SK-N-SH treated with all-trans-retinoic acid at 6 μM for 48 hours (cell line): ENCODE measurements around the gene CD248.

ENCODE experiments used
- ATAC-seq: fragments of 200-7000 bp; cut with Tn5 transposase; 3 replicates; pipeline ENCODE4 v1.9.1; 2020; ENCODE audit warnings: mild to moderate bottlenecking, moderate library complexity
- ARNTL ChIP-seq: fragments of 450-650 bp; formaldehyde crosslinking; IDR thresholded peaks from 2 replicates; pipeline ENCODE4 v1.5.0; 2020; ENCODE audit warnings: low read depth, mild to moderate bottlenecking, moderate library complexity, borderline replicate concordance
- BACH2 ChIP-seq: fragments of 250-450 bp; sonication (Bioruptor Pico); IDR thresholded peaks from 2 replicates; pipeline ENCODE4 v1.9.0; 2021; ENCODE audit warnings: mild to moderate bottlenecking, borderline replicate concordance
- CREB5 ChIP-seq: fragments of 250-450 bp; sonication (Bioruptor Pico); IDR thresholded peaks from 2 replicates; pipeline ENCODE4 v1.5.1; 2020; ENCODE audit warnings: low read depth, mild to moderate bottlenecking, moderate library complexity
- CSDC2 ChIP-seq: fragments of 250-450 bp; sonication (Bioruptor Pico); IDR thresholded peaks from 2 replicates; pipeline ENCODE4 v1.5.0; 2020; ENCODE audit warnings: mild to moderate bottlenecking, moderate library complexity
- ESRRG ChIP-seq: fragments of 250-450 bp; sonication (Bioruptor Pico); IDR thresholded peaks from 2 replicates; pipeline ENCODE4 v1.6.1; 2021; ENCODE audit warnings: mild to moderate bottlenecking
- GLIS3 ChIP-seq: fragments of 250-450 bp; sonication (Bioruptor Pico); IDR thresholded peaks from 2 replicates; pipeline ENCODE4 v1.5.0; 2020; ENCODE audit warnings: mild to moderate bottlenecking, moderate library complexity
- ISL1 ChIP-seq: fragments of 250-450 bp; sonication (Bioruptor Pico); IDR thresholded peaks from 2 replicates; pipeline ENCODE4 v2.1.2; 2022; ENCODE audit warnings: mild to moderate bottlenecking, moderate library complexity
- OSR1 ChIP-seq: fragments of 250-450 bp; sonication (Bioruptor Pico); IDR thresholded peaks from 2 replicates; pipeline ENCODE4 v1.8.0; 2022; ENCODE audit warnings: moderate library complexity, mild to moderate bottlenecking, inconsistent platforms
- PPARA ChIP-seq: fragments of 250-450 bp; sonication (Bioruptor Pico); IDR thresholded peaks from 2 replicates; pipeline ENCODE4 v1.5.0; 2020; ENCODE audit warnings: mild to moderate bottlenecking, borderline replicate concordance
- RARB ChIP-seq: fragments of 250-450 bp; sonication (Bioruptor Pico); IDR thresholded peaks from 2 replicates; pipeline ENCODE4 v1.8.0; 2021; ENCODE audit warnings: mild to moderate bottlenecking, moderate library complexity
- SNAI2 ChIP-seq: fragments of 250-450 bp; sonication (Bioruptor Pico); IDR thresholded peaks from 2 replicates; pipeline ENCODE4 v1.5.0; 2020; ENCODE audit warnings: mild to moderate bottlenecking, moderate library complexity
- TCF4 ChIP-seq: fragments of 250-450 bp; sonication (Bioruptor Pico); IDR thresholded peaks from 2 replicates; pipeline ENCODE4 v1.8.0; 2021; ENCODE audit warnings: mild to moderate bottlenecking, moderate library complexity, borderline replicate concordance
- TOX ChIP-seq: fragments of 250-450 bp; sonication (Bioruptor Pico); IDR thresholded peaks from 2 replicates; pipeline ENCODE4 v1.8.0; 2021; ENCODE audit warnings: mild to moderate bottlenecking, moderate library complexity, borderline replicate concordance
- TSHZ2 ChIP-seq: fragments of 250-450 bp; sonication (Bioruptor Pico); IDR thresholded peaks from 2 replicates; pipeline ENCODE4 v1.5.0; 2020; ENCODE audit warnings: mild to moderate bottlenecking, moderate library complexity
- ZC3H10 ChIP-seq: fragments of 250-450 bp; sonication (Bioruptor Pico); IDR thresholded peaks from 2 replicates; pipeline ENCODE4 v1.5.1; 2021; ENCODE audit warnings: mild to moderate bottlenecking, moderate library complexity
- ZFP3 ChIP-seq: fragments of 250-450 bp; sonication (Bioruptor Pico); IDR thresholded peaks from 2 replicates; pipeline ENCODE4 v1.5.0; 2020; ENCODE audit warnings: mild to moderate bottlenecking, moderate library complexity
- ZNF565 ChIP-seq: fragments of 450-650 bp; formaldehyde crosslinking; conservative IDR thresholded peaks from 2 replicates; pipeline ENCODE4 v1.5.0; 2020; ENCODE audit warnings: low read depth, mild to moderate bottlenecking, moderate library complexity
- ZNF70 ChIP-seq: fragments of 450-650 bp; formaldehyde crosslinking; IDR thresholded peaks from 2 replicates; pipeline ENCODE4 v1.5.0; 2020; ENCODE audit warnings: mild to moderate bottlenecking, moderate library complexity
- ZNF8 ChIP-seq: fragments of 450-650 bp; formaldehyde crosslinking; IDR thresholded peaks from 2 replicates; pipeline ENCODE4 v1.5.0; 2020; ENCODE audit warnings: mild to moderate bottlenecking, moderate library complexity
- TF ChIP-seq, protein P1 (sequence below): fragments of 250-450 bp; sonication (Bioruptor Pico); IDR thresholded peaks from 2 replicates; pipeline ENCODE4 v1.5.1; 2021; ENCODE audit warnings: mild to moderate bottlenecking, moderate library complexity
- TF ChIP-seq, protein P2 (sequence below): fragments of 250-450 bp; sonication (Bioruptor Pico); IDR thresholded peaks from 2 replicates; pipeline ENCODE4 v1.8.0; 2021; ENCODE audit warnings: low read depth, mild to moderate bottlenecking, moderate library complexity, borderline replicate concordance

Gene CD248

GRCh38 chr11:66268244-66268951, 48.4 kb downstream of the CD248 start, which contains the start of gene RAB1B (continued):
- no peak for TF ChIP-seq CREB5 (CRISPR knock-in tag)
- TF ChIP-seq RARB, result no peak

DNA sequence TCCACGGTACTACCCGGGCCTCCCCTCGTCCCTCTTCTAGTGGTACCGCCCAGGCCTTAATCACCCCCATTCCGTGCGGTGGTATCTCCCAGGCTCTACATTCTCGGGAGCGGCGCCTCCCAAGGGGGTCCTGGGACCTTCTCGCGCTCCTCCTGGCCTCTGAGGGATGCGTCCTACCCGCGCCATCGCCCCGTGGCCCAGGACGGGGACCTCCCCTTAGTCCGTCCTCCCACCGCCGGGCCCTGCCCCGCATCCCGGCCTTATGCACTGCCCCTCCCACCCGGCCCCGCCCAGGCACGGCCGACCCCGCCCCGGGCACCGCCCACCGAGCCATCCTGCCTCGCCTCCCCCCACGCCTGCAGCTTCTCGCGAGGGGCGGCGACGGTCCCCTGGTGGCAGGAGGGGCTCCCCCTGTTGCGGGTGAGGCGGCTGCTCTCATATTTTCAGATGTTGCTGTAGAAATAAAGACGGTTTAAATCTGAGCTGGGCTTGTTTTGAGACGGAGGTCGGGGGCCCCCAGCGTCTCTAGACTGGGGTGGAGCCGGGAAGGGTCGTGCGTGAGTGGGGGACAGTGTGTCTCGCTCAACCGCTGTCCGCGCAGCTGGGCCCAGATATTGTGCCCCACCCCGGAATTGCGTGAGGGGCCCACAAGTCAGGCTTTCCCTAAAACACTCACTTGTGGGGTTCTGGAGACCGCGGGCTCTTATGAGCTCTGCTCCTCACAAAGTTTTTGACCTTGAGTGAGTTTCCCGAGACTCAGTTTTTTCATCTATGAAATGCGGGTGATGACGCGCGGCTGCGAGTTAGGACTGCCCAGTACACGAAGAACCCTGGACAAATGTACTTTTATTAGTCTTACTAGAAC, 49.2 kb downstream of the CD248 start:
- peak; percentile 80 for ATAC-seq
- TF ChIP-seq SNAI2 (CRISPR knock-in tag) (no peak), TOX (CRISPR knock-in tag) (no peak), PPARA (no peak), ZNF70 (CRISPR knock-in tag) (no peak), RARB (no peak), ZNF8 (CRISPR knock-in tag) (no peak)
- TF ChIP-seq, protein P1, sequence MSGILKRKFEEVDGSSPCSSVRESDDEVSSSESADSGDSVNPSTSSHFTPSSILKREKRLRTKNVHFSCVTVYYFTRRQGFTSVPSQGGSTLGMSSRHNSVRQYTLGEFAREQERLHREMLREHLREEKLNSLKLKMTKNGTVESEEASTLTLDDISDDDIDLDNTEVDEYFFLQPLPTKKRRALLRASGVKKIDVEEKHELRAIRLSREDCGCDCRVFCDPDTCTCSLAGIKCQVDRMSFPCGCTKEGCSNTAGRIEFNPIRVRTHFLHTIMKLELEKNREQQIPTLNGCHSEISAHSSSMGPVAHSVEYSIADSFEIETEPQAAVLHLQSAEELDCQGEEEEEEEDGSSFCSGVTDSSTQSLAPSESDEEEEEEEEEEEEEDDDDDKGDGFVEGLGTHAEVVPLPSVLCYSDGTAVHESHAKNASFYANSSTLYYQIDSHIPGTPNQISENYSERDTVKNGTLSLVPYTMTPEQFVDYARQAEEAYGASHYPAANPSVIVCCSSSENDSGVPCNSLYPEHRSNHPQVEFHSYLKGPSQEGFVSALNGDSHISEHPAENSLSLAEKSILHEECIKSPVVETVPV (CRISPR knock-in tag), result no peak

DNA sequence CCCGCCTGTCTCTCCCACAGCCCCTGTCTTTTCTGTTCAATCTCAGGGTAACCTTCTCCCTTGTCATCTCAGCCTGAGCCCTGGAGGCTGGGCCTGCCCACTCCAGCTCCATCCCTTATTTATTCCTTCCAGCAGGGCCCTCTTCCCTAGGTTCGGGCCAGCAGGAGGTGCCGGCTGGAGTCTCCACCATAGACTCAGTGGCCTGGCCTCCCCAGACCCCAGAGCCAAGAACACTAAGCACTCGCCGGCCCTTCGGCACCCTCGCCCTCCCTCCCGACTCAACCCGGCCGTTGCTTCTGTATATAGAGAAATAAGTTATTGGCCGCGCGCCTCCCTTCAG, 49.8 kb downstream of the CD248 start:
- no peak for TF ChIP-seq ZFP3 (CRISPR knock-in tag)
- no peak for TF ChIP-seq RARB
- TF ChIP-seq GLIS3 (CRISPR knock-in tag), result no peak
- no peak for TF ChIP-seq TSHZ2 (CRISPR knock-in tag)
- TF ChIP-seq CREB5 (CRISPR knock-in tag), result no peak
- TF ChIP-seq ZNF70 (CRISPR knock-in tag), result no peak
- no peak for TF ChIP-seq TCF4 (CRISPR knock-in tag)
- TF ChIP-seq OSR1 (CRISPR knock-in tag), result no peak
- no peak for TF ChIP-seq ISL1 (CRISPR knock-in tag)
- TF ChIP-seq, protein P2, sequence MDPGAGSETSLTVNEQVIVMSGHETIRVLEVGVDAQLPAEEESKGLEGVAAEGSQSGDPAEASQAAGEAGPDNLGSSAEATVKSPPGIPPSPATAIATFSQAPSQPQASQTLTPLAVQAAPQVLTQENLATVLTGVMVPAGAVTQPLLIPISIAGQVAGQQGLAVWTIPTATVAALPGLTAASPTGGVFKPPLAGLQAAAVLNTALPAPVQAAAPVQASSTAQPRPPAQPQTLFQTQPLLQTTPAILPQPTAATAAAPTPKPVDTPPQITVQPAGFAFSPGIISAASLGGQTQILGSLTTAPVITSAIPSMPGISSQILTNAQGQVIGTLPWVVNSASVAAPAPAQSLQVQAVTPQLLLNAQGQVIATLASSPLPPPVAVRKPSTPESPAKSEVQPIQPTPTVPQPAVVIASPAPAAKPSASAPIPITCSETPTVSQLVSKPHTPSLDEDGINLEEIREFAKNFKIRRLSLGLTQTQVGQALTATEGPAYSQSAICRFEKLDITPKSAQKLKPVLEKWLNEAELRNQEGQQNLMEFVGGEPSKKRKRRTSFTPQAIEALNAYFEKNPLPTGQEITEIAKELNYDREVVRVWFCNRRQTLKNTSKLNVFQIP (CRISPR knock-in tag), result no peak
- TF ChIP-seq CSDC2 (CRISPR knock-in tag), result no peak
- TF ChIP-seq TOX (CRISPR knock-in tag), result no peak
- no peak for TF ChIP-seq ZC3H10 (CRISPR knock-in tag)
- no peak for TF ChIP-seq BACH2 (CRISPR knock-in tag)
- no peak for TF ChIP-seq ZNF8 (CRISPR knock-in tag)
- no peak for TF ChIP-seq SNAI2 (CRISPR knock-in tag)
- TF ChIP-seq, protein P1 (CRISPR knock-in tag), result no peak
- TF ChIP-seq ZNF565 (CRISPR knock-in tag), result no peak
- no peak for TF ChIP-seq ESRRG
- TF ChIP-seq ARNTL (CRISPR knock-in tag), result no peak
- ATAC-seq, result peak; percentile 26
